Uterus (tissue), 4 donors: ENCODE data around the gene SLC22A4. TPM values are rescaled to one million over a fixed set of nuclear protein-coding genes. Genes with fewer than 3 reads are reported as not detected.

ENCODE experiments used
- DNase-seq, 2 donors: peaks; one replicate each; pipeline ENCODE4 v3.0.0-alpha.2; 2019 to 2020
- H3K27ac ChIP-seq, 2 donors: fragments of 200-600 bp; sonication (generic); 1 replicate in 1 of 2; 2 replicates in 1 of 2; pipeline ENCODE4 v1.5.1; 2016 to 2018
- H3K27me3 ChIP-seq, 2 donors: fragments of 200-600 bp; sonication (generic); one replicate each; pipeline ENCODE4 v1.5.1; 2018 to 2019; ENCODE audit warnings: control low read depth in 1 of 2
- H3K36me3 ChIP-seq, 2 donors: fragments of 200-600 bp; sonication (generic); one replicate each; pipeline ENCODE4 v1.5.1; 2019; ENCODE audit warnings: control low read depth in 1 of 2
- H3K4me1 ChIP-seq, 2 donors: fragments of 200-600 bp; sonication (generic); one replicate each; pipeline ENCODE4 v1.5.1; 2018 to 2019; ENCODE audit warnings: control low read depth in 1 of 2
- H3K4me3 ChIP-seq, 2 donors: fragments of 200-600 bp; sonication (generic); 1 replicate in 1 of 2; 2 replicates in 1 of 2; pipeline ENCODE4 v1.5.1; 2018 to 2019; ENCODE audit warnings: mild to moderate bottlenecking in 1 of 2
- H3K9me3 ChIP-seq, 2 donors: fragments of 200-600 bp; sonication (generic); one replicate each; pipeline ENCODE4 v1.5.1; 2019; ENCODE audit warnings: control low read depth in 1 of 2
- CTCF ChIP-seq, 4 experiments: fragments of 200-600 bp in 2 of 4; fragments of 450-650 bp in 2 of 4; sonication (generic) in 2 of 4; IDR thresholded peaks; one replicate each; pipeline ENCODE4 v1.5.1; 2016 to 2019; ENCODE audit warnings: antibody characterized with exemption in 4 of 4, mild to moderate bottlenecking in 2 of 4, moderate library complexity in 1 of 4
- POLR2A ChIP-seq, 2 donors: fragments of 450-650 bp; IDR thresholded peaks; one replicate each; pipeline ENCODE4 v1.6.1; 2016; ENCODE audit warnings: antibody characterized with exemption in 2 of 2, mild to moderate bottlenecking in 1 of 2, moderate library complexity in 1 of 2
- intact Hi-C: fragments of 100-400 bp; cut with DNase I; formaldehyde crosslinking; loops from one replicate; pipeline ENCODE4 v1.15.1; 2023; ENCODE audit warnings: low total_unique reads
- total RNA-seq, 4 donors: library from RNA; depleted of rRNA in 3 of 4; stranded (reverse); fragments of >200 nt in 3 of 4; gene quantifications; one replicate each; pipeline versions ENCODE4 v1.1.0 to v1.2.4, GENCODE V29; 2014 to 2023
- donor health status: DM: yes; HTN: yes; CAD: no.

SLC22A4 gene
- total RNA-seq, 4 donors from 2014 or later, result 0.26 to 4.5 (median 2.3) TPM

- intact Hi-C loops, result no loop called here
- TF ChIP-seq POLR2A (IDR thresholded peaks at IDR 0.05) (peak in 1 of 2 donors; percentile 16), CTCF (IDR thresholded peaks at IDR 0.05) (peak in 1 of 4 experiments; percentile 42)
- no peaks in the 10 kb centered on the region for H3K36me3 ChIP-seq
- H3K4me1 ChIP-seq, result peaks cover 40 to 69% of the 10 kb centered on the region in 2 donors
- no peak overlapping the region for H3K4me3 ChIP-seq
- no peaks in the 10 kb centered on the region for H3K9me3 ChIP-seq
- peak; percentile 85 to 95 for DNase-seq
- peak overlapping the region; percentile 96 to 99 for H3K27ac ChIP-seq
- no peaks in the 10 kb centered on the region for H3K27me3 ChIP-seq
These were observed 30.5 kb upstream of the SLC22A4 start for GRCh38 chr5:132263548-132264261.

GRCh38 chr5:132264546-132265335 is 29.5 kb upstream of the SLC22A4 start:
- Histone ChIP-seq H3K4me3 (no peak overlapping the region), H3K4me1 (peaks cover 40 to 79% of the 10 kb centered on the region in 2 donors), H3K36me3 (no peaks in the 10 kb centered on the region), H3K27ac (peak overlapping the region; percentile 96 to 99), H3K9me3 (no peaks in the 10 kb centered on the region), H3K27me3 (no peaks in the 10 kb centered on the region)
- no peak for TF ChIP-seq POLR2A (IDR thresholded peaks at IDR 0.05)
- TF ChIP-seq CTCF (IDR thresholded peaks at IDR 0.05), result no peak
- DNase-seq, result peak; percentile 63 to 78
- intact Hi-C loops, result no loop called here

GRCh38 chr5:132265336-132266030 is 28.7 kb upstream of the SLC22A4 start:
- TF ChIP-seq POLR2A (IDR thresholded peaks at IDR 0.05), result peak; percentile 43 to 59
- TF ChIP-seq CTCF (IDR thresholded peaks at IDR 0.05), result no peak
- H3K27ac ChIP-seq, result peak overlapping the region; percentile 96 to 99
- DNase-seq, result peak; percentile 84 to 89
- H3K27me3 ChIP-seq, result no peaks in the 10 kb centered on the region
- no peaks in the 10 kb centered on the region for H3K36me3 ChIP-seq
- intact Hi-C loops, result no loop called here
- peaks cover 39 to 79% of the 10 kb centered on the region in 2 donors for H3K4me1 ChIP-seq
- H3K9me3 ChIP-seq, result no peaks in the 10 kb centered on the region
- H3K4me3 ChIP-seq, result no peak overlapping the region

- H3K36me3 ChIP-seq, result no peaks in the 10 kb centered on the region
- peaks cover 33 to 74% of the 10 kb centered on the region in 2 donors for H3K4me1 ChIP-seq
- H3K9me3 ChIP-seq, result no peaks in the 10 kb centered on the region
- peak; percentile 13 to 52 for DNase-seq
- H3K27me3 ChIP-seq, result no peaks in the 10 kb centered on the region
- peak overlapping the region; percentile 96 to 99 for H3K27ac ChIP-seq
- intact Hi-C loops, result no loop called here
- H3K4me3 ChIP-seq, result no peak overlapping the region
- TF ChIP-seq CTCF (IDR thresholded peaks at IDR 0.05), result peak in 1 of 4 experiments; percentile 1
- no peak for TF ChIP-seq POLR2A (IDR thresholded peaks at IDR 0.05)
These were observed 28.0 kb upstream of the SLC22A4 start for GRCh38 chr5:132266031-132266835.
